GM12873 (cell line): Measurements from ENCODE around the gene CGRRF1.

Experiments used
- TF ChIP-seq, protein P1 (sequence below): IDR thresholded peaks from 2 replicates; pipeline ENCODE4 v1.5.1; 2012; ENCODE audit warnings: low read depth, mild to moderate bottlenecking, moderate library complexity, low read length, control low read depth; ENCODE audit not compliant: insufficient read depth; ENCODE audit errors: missing control alignments

The CGRRF1 gene

DNA sequence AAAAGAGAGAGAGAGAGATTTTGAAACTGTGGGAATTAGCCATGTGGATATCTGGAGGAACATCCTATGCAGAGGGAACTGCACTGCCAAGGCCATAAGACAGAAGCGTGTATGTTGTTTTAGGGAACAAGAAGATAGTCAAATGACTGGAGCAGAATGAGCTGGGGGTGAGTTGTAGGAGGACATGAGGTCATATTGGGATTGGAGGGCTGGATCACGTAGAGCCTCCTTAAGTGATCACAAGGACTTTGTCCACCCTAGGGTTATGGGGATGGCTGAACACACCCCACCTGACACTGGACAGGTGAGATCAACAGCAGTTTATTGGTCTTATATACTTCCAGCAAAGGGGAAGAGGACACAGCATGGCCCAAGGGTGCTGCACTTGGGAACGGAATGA is 8.2 kb upstream of the CGRRF1 start:
- TF ChIP-seq, protein P1, sequence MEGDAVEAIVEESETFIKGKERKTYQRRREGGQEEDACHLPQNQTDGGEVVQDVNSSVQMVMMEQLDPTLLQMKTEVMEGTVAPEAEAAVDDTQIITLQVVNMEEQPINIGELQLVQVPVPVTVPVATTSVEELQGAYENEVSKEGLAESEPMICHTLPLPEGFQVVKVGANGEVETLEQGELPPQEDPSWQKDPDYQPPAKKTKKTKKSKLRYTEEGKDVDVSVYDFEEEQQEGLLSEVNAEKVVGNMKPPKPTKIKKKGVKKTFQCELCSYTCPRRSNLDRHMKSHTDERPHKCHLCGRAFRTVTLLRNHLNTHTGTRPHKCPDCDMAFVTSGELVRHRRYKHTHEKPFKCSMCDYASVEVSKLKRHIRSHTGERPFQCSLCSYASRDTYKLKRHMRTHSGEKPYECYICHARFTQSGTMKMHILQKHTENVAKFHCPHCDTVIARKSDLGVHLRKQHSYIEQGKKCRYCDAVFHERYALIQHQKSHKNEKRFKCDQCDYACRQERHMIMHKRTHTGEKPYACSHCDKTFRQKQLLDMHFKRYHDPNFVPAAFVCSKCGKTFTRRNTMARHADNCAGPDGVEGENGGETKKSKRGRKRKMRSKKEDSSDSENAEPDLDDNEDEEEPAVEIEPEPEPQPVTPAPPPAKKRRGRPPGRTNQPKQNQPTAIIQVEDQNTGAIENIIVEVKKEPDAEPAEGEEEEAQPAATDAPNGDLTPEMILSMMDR, result no peak

DNA sequence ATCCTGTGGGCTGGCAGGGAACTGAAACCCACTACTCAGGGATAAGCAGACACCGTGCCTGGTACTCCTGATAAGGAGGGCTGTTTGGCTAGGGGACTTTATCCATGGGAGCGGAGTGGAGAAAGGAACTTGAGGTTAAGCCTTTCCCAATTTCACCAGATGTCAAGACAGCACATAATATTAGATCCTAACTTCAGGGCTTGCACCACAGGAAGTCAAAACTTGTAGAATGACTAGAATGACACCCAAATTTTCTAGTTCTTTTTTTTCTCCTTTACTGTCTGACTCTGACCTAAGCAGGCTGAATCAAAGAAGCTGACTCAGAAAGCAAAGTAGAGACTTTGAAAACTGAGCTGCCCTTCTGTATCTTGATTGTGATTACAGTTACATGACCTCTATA is 7.1 kb upstream of the CGRRF1 start:
- TF ChIP-seq, protein P1, result no peak

DNA sequence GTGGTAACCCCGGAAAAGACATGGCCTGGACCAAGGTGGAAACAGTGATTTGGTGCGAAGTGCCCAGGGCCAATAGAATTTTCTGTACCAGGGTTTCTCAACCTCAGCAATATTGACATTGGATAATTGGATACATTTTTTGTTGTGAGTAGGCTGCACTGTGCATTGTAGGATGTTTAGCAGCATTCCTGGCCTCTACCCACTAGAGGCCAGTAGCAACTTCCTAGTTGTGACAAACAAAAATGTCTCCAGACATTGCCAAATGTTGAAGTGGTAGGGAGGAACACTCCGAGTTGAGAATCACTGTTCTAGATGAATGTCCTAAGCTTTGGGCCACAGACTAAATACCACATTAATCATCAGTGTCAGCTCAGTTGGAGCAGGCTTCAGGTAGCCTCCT is 6.2 kb upstream of the CGRRF1 start:
- TF ChIP-seq, protein P1, result peak; percentile 53

DNA sequence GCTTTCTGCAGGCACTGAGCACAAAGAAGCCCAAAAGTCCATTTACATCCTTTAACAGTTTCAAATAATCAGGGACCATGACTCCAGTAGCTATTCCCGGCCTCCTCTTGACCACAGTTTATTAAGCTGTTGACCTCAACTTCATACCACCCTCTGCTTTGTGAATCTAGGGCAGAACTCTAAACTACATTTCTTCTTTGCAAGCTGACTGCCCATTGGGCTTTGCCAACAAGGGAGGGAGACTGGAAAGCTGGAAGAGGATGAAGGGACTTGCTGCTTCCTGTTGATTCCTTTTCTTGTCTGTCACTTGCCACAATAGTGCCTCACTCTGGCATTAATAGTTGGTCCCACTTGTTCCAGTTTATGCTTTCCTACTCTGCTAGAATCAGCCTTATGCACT is 2.7 kb downstream of the CGRRF1 start:
- TF ChIP-seq, protein P1, result no peak

DNA sequence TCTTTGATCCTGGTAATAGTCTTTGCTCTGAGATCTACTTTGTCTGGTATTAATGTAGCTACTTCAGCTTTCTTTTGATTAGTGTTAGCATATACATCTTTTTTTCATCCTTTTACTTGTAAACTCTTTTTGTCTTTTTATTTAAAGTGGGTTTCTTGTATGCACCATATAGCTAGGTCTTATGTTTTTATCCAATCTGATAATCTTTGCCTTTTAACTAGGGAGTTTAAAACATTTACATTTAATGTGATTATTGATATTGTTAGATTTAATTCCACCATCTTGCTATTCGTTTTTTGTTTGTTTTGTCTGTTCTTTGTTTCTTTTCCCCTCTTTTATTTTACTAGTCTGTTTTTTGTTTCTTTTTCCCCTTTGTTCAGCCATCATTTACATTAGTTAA is 6.0 kb downstream of the CGRRF1 start:
- TF ChIP-seq, protein P1, result no peak

DNA sequence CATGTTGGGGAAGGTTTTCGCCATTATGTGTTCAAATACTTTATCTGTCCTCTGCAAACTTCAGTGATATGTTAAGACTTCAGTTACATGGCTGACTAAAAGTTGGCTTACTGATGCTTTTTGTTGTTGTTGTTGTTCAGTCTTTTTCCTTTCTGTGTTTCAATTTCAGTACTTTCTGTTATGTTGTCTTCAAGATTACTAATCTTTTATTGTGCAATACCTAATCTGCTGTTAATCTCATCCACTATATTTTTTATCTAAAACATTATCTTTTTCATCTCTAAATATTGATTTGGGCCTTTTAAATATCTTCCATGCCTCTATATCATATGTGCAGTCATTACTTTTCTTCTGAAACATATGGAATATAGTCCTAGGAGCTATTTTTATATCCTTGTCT is 7.0 kb downstream of the CGRRF1 start:
- TF ChIP-seq, protein P1, result no peak

DNA sequence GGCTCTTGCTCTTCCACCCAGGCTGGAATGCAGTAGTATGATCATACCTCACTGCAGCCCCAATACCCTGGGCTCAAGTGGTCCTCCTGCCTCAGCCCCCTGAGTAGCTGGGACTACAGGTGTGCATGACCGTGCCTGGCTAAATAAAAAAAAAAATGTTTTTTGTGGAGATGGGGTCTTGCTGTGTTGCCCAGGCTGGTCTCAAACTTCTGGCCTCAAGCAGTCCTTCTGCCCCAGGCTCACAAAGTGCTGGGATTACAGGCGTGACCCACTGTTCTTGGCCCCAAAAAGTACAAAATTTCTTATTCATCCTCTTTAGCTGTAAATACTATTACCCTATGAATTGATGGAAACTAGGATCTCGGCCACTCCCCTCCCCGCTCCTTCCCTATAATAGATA is 14.7 kb downstream of the CGRRF1 start:
- TF ChIP-seq, protein P1, result no peak
